Measurements from ENCODE around the gene COL15A1. TPM values are rescaled to one million over a fixed set of nuclear protein-coding genes. Genes with fewer than 3 reads are reported as not detected.
A peak's percentile ranks its signal among the peaks of the same experiment; 100 is the strongest.

Gene COL15A1
- total RNA-seq, 2 experiments from 2014 or later, result 0.12 to 0.14 TPM

DNA sequence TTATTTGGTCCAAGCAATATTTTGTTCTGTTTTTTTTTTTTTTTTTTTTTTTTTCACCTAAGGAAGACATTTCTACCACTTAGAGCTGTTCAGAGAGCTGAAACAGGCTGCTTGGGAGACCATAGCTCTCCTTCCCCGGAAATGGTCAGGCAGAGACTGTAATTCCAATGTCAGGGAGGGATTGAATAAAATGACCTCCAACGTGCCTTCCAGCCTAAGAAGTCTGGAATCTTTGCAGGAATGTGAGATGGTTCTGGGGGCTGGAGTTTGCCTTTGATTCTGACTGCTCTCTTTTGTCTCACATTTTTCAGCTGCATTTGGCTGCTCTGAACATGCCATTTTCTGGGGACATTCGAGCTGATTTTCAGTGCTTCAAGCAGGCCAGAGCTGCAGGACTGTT, 122.9 kb downstream of the COL15A1 start:
- H3K27ac Mint-ChIP-seq, result no peak overlapping the region
- no peak for DNase-seq
- H3K4me1 Mint-ChIP-seq (ENCODE audit: low read depth), result peaks cover 36% of the 10 kb centered on the region
- H3K9me3 Mint-ChIP-seq, result no peaks in the 10 kb centered on the region
- H3K27me3 Mint-ChIP-seq, result no peaks in the 10 kb centered on the region
- POLR2A ChIA-PET, result no interaction called here
- intact Hi-C loops (cut with micrococcal nuclease), result no loop called here
- no peak overlapping the region for H3K4me3 Mint-ChIP-seq
- CTCF ChIA-PET, result interaction anchor here (0.6 kb wide), 1 partner anchor 271 kb away, joined by 3 read pairs; no protein-coding TSS in a partner anchor
- H3K36me3 Mint-ChIP-seq, result no peaks in the 10 kb centered on the region

DNA sequence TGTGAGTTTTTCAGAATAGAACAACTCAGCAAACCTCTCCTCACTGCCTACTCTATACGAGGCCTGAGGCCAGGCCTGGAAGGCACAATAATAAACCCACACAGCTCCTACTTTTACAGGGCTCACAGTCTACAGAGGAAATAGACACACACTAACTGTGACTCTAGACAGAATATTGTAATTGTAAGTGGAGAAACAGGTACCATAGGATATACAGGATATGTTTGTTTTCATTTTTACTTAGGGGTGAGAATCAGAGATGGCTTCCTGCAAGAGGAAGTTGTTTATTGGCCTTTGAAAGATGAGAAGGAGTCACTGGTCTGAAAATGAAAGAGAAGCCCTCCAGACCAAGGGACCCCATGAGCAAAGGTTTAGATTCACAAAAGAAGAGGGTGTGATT, 125.4 kb downstream of the COL15A1 start:
- H3K4me1 Mint-ChIP-seq (ENCODE audit: low read depth), result peaks cover 29% of the 10 kb centered on the region
- POLR2A ChIA-PET, result no interaction called here
- no peak overlapping the region for H3K4me3 Mint-ChIP-seq
- H3K27ac Mint-ChIP-seq, result peak overlapping the region; percentile 73
- intact Hi-C loops (cut with micrococcal nuclease), result no loop called here
- CTCF ChIA-PET, result interaction anchor here (1.0 kb wide), 1 partner anchor 10 kb away, joined by 3 read pairs; no protein-coding TSS in a partner anchor
- no peaks in the 10 kb centered on the region for H3K36me3 Mint-ChIP-seq
- H3K9me3 Mint-ChIP-seq, result no peaks in the 10 kb centered on the region
- no peak for DNase-seq
- H3K27me3 Mint-ChIP-seq, result no peaks in the 10 kb centered on the region

DNA sequence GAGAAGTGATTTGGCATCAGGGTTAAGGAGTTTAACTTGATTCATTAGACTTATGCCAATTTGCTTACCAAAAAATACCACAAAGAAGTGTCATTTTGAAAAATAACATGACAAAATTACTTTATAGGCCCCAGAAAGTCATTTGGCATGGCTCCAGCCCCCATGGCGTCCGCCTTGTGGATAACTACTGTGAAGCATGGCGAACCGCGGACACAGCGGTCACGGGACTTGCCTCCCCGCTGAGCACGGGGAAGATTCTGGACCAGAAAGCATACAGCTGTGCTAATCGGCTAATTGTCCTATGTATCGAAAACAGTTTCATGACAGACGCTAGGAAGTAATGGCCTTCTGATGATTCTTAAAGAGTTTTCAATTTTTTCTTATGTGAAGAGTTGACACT, 125.8 kb downstream of the COL15A1 start:
- DNase-seq, result no peak
- Mint-ChIP-seq H3K36me3 (no peaks in the 10 kb centered on the region), H3K27me3 (no peaks in the 10 kb centered on the region), H3K27ac (peak overlapping the region; percentile 73), H3K4me1 (ENCODE audit: low read depth) (peaks cover 26% of the 10 kb centered on the region), H3K9me3 (no peaks in the 10 kb centered on the region), H3K4me3 (no peak overlapping the region)
- intact Hi-C loops (cut with micrococcal nuclease), result no loop called here
- ChIA-PET CTCF (interaction anchor here (1.0 kb wide), 1 partner anchor 10 kb away, joined by 3 read pairs; no protein-coding TSS in a partner anchor), POLR2A (no interaction called here)

DNA sequence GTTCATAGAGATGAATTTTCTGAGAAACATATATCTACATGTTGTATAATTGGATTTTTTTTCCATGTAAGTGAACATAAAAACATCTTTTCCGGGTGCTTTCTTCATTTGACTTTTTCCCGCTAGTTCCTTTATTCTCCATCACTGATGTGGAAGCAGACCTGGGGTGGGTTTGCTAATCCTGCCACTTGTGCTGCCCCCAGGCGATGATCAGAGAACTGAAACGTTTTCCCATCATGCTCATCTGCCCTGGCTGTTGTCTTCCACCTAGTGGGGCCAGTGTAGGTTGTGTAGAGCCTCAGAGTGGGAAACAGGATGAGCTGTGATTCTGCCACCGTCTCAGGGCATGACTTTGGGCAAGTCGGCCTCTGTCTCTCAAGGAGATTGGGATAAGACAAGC, 127.0 kb downstream of the COL15A1 start:
- intact Hi-C loops (cut with micrococcal nuclease), result no loop called here
- no peaks in the 10 kb centered on the region for H3K9me3 Mint-ChIP-seq
- DNase-seq, result no peak
- H3K36me3 Mint-ChIP-seq, result no peaks in the 10 kb centered on the region
- no peaks in the 10 kb centered on the region for H3K27me3 Mint-ChIP-seq
- no peak overlapping the region for H3K27ac Mint-ChIP-seq
- no peak overlapping the region for H3K4me3 Mint-ChIP-seq
- POLR2A ChIA-PET, result no interaction called here
- CTCF ChIA-PET, result no interaction called here
- H3K4me1 Mint-ChIP-seq (ENCODE audit: low read depth), result peaks cover 28% of the 10 kb centered on the region

DNA sequence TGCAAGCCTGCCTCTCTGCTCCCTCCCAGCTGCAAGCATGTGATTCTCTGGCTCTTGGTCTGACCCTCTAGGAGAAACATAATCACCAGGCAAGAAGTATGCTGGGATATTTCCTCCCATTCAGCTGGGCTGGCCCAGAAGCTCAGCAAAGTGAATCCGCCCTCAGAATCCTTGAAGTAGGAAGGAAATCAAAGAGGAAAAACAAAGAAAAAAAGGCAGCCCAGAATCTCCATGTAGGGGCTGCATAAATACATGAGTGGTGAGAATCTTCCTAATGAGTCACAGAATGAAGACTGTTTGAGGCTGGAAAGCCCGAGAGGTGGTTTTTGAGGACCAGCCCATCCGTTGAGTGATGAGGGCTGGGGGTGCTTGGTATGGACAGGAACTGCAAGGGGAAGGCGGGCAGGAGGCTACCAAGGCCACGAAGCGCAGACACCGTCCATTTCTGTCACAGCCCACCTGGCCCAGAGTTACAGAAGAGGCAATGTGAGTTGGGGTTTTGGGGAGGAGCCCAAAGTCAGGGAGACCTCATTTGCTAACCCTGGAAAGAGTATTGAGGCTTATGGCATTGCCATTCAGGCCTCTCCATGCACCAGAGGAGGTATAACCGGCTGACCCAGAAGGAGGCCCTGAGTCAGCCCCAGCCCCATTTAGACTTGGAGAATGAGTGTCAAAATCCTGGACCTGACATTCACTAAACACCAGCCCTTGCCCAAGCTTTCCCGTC, 127.8 kb downstream of the COL15A1 start:
- Mint-ChIP-seq H3K9me3 (no peaks in the 10 kb centered on the region), H3K4me1 (ENCODE audit: low read depth) (peaks cover 33% of the 10 kb centered on the region), H3K27ac (no peak overlapping the region), H3K4me3 (no peak overlapping the region), H3K27me3 (no peaks in the 10 kb centered on the region), H3K36me3 (no peaks in the 10 kb centered on the region)
- DNase-seq, result no peak
- ChIA-PET POLR2A (no interaction called here), CTCF (interaction anchor here (1.0 kb wide), 1 partner anchor 21 kb away, joined by 3 read pairs; no protein-coding TSS in a partner anchor)
- intact Hi-C loops (cut with micrococcal nuclease), result no loop called here

DNA sequence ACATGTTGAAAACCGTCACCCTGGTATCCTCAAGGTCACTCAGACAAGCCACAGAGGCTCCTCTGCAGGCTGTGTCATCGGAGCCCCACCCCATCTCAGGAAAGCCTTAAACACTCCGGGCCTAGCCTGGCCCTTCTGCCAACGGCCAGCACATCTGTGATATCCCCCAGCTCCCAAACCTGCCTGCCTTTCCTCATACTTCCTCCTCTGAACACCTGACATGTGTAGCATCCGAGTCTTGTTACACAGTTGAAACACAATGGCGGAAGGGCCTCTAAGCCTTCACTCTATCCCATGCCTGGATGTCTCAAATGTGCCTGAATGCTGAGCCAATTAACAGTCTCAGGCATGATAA, 128.3 kb downstream of the COL15A1 start:
- no peak for DNase-seq
- Mint-ChIP-seq H3K27ac (no peak overlapping the region), H3K9me3 (no peaks in the 10 kb centered on the region), H3K36me3 (no peaks in the 10 kb centered on the region), H3K4me3 (no peak overlapping the region), H3K27me3 (no peaks in the 10 kb centered on the region), H3K4me1 (ENCODE audit: low read depth) (peaks cover 39% of the 10 kb centered on the region)
- POLR2A ChIA-PET, result no interaction called here
- CTCF ChIA-PET, result interaction anchor here (1.0 kb wide), 1 partner anchor 21 kb away, joined by 3 read pairs; no protein-coding TSS in a partner anchor
- intact Hi-C loops (cut with micrococcal nuclease), result no loop called here

DNA sequence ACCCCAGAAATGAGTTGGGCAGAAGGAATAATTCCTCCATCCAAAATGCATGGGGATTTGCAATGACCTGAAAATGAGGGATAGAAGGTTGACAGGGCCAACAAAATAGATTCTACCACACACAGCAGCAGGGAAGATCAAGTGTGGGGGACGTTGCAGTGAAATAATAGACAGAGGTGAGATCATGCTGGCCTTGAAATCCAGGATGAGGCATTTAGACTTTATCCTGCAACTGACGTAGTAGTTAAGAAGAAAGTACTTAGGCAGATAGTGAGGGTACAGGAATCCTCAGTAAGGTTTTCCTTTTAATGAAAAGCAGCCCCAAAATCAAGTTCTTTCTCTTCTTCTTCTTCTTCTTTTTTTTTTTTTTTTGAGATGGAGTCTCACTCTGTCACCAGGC, 129.6 kb downstream of the COL15A1 start:
- no peak overlapping the region for H3K27ac Mint-ChIP-seq
- intact Hi-C loops (cut with micrococcal nuclease), result no loop called here
- ChIA-PET CTCF (no interaction called here), POLR2A (no interaction called here)
- no peaks in the 10 kb centered on the region for H3K36me3 Mint-ChIP-seq
- no peak for DNase-seq
- H3K9me3 Mint-ChIP-seq, result no peaks in the 10 kb centered on the region
- H3K4me3 Mint-ChIP-seq, result no peak overlapping the region
- peaks cover 44% of the 10 kb centered on the region for H3K4me1 Mint-ChIP-seq (ENCODE audit: low read depth)
- no peaks in the 10 kb centered on the region for H3K27me3 Mint-ChIP-seq

DNA sequence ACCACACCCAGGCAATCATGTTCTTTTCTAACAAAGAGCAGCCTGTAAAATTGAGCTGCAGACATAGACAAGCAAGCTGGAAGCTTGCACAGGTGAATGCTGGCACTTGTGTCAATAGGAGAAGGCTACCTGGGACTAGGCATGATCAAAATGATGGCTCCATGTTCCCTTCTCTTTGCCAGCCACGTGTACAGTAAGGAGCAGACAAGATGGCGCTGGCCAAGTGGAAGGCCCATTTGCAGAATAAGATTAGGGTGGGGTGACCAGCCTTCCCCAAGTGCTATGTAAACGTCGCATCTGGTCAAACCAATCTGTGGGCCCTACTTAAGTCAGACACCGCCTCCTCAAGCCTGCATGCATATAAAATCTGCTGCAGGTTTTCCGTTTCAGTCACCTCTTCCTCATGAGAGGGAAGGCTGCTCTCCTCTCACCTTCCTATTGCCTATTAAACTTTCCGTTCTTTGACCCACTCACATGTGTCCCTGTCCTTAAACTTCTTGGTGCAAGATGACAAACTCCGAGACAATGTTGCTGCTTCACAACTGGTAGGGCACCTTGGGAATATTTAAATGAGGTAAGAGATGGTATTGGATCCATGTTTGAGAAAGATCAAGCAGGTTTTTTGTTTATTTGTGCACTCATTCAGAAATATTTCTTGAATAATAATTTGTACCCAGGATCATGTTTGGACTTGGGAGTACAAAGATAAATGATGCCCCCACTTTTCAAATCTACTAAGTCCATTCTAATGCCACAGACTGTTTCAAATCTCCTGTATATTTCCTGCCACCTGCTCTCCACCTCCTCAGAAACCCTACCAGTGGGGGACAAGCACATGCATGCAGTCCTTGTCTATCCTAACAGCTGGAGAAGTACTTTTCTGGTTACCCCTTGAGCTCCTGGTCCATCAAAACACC, 130.5 kb downstream of the COL15A1 start:
- no peak overlapping the region for H3K27ac Mint-ChIP-seq

DNA sequence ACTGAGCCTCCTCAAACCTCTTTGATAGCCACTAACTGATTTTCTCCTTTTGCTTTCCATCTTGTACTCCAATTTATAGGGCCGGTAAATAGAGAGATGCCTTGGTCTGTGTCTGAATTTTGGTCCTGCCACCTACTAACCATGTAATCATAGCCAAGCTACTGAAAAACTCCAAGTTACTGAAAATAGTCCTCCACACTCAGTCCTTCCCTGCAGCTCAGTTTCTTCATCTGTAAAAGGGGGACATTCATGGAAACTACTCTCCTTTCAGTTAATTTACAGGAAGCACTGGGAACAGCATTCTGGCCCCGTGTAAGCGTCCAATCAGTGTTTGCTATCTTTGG, 131.2 kb downstream of the COL15A1 start:
- no peaks in the 10 kb centered on the region for H3K27me3 Mint-ChIP-seq
- H3K36me3 Mint-ChIP-seq, result no peaks in the 10 kb centered on the region
- POLR2A ChIA-PET, result no interaction called here
- H3K4me1 Mint-ChIP-seq (ENCODE audit: low read depth), result peaks cover 33% of the 10 kb centered on the region
- H3K27ac Mint-ChIP-seq, result no peak overlapping the region
- CTCF ChIA-PET, result no interaction called here
- intact Hi-C loops (cut with micrococcal nuclease), result no loop called here
- DNase-seq, result no peak
- H3K9me3 Mint-ChIP-seq, result no peaks in the 10 kb centered on the region
- no peak overlapping the region for H3K4me3 Mint-ChIP-seq

More for the DNA sequence above, 130.5 kb downstream of the COL15A1 start:
- no peaks in the 10 kb centered on the region for H3K36me3 Mint-ChIP-seq
- no peaks in the 10 kb centered on the region for H3K27me3 Mint-ChIP-seq
- intact Hi-C loops (cut with micrococcal nuclease), result no loop called here
- no peak overlapping the region for H3K4me3 Mint-ChIP-seq
- POLR2A ChIA-PET, result no interaction called here
- CTCF ChIA-PET, result no interaction called here
- no peak for DNase-seq
- H3K9me3 Mint-ChIP-seq, result no peaks in the 10 kb centered on the region
- peaks cover 37% of the 10 kb centered on the region for H3K4me1 Mint-ChIP-seq (ENCODE audit: low read depth)

DNA sequence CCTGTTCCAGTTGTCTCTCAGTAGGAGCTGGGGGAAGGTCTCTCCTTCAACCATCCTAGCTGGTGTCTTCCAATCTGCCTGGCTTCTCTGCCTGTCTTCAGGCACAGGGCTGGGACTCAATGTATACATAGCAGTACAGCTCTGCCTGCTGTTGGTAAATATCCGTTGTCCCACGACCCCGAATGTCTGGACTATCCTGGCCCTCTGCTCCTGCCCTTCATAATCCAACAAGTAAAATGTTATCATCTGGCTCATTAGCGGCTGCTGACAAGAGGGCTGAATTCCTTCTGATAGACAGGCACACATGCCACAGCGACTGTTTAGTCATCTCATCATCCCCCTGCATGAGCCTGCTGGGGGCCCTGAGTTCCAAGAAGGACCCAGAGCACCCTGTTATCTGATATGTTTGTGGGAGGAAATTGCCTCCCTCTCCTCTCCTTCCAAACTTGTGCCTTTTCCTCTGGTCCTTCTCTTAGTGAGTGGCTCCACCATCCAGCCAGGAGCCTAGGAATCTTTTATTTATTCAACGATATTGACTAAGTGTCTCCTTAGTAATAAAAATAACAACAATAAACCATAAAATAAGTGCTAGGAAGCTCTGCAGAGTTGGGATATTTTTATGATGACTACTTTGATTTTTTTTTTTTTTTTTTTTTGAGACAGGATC, 131.7 kb downstream of the COL15A1 start:
- Mint-ChIP-seq H3K4me1 (ENCODE audit: low read depth) (peaks cover 32% of the 10 kb centered on the region), H3K27ac (no peak overlapping the region)
- intact Hi-C loops (cut with micrococcal nuclease), result no loop called here

DNA sequence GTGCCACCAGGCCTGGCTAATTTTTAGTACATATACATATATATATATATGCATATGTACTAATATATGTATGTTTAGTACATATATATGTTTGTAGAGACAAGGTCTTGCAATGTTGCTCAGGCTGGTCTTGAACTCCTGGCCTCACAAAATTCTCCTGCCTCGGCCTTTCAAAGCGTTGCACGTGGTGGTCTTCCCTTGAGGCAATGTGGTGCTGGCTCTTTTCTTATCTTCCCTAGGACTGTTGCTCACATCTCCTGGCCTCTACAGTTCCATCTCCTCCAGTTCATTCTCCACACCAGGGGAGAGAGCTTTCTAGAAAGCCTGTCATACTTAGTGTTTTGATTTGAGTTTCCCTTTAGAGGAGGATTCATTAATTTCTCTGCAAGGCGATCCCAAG, 132.3 kb downstream of the COL15A1 start:
- Mint-ChIP-seq H3K4me1 (ENCODE audit: low read depth) (peaks cover 26% of the 10 kb centered on the region), H3K9me3 (no peaks in the 10 kb centered on the region), H3K27me3 (no peaks in the 10 kb centered on the region), H3K27ac (no peak overlapping the region), H3K36me3 (no peaks in the 10 kb centered on the region), H3K4me3 (no peak overlapping the region)
- intact Hi-C loops (cut with micrococcal nuclease), result loop anchor here (2.0 kb wide), 1 partner anchor 17 kb away; no protein-coding TSS in a partner anchor
- CTCF ChIA-PET, result interaction anchor here (0.5 kb wide), 1 partner anchor 200 kb away, joined by 3 read pairs; no protein-coding TSS in a partner anchor
- DNase-seq, result no peak
- POLR2A ChIA-PET, result interaction anchor here (0.6 kb wide), 1 partner anchor 65 kb away, joined by 3 read pairs; no protein-coding TSS in a partner anchor

More for the DNA sequence above, 131.7 kb downstream of the COL15A1 start:
- POLR2A ChIA-PET, result interaction anchor here (0.6 kb wide), 1 partner anchor 64 kb away, joined by 3 read pairs; no protein-coding TSS in a partner anchor
- CTCF ChIA-PET, result no interaction called here
- Mint-ChIP-seq H3K4me3 (no peak overlapping the region), H3K27me3 (no peaks in the 10 kb centered on the region), H3K36me3 (no peaks in the 10 kb centered on the region), H3K9me3 (no peaks in the 10 kb centered on the region)
- DNase-seq, result no peak
